Keratinocyte (primary cell): Measurements from ENCODE around the gene IL17C.

Source experiments
- EZH2 ChIP-seq: IDR thresholded peaks from one replicate; pipeline ENCODE4 v1.6.1; 2012; ENCODE audit warnings: inconsistent platforms, mild to moderate bottlenecking, low read length, moderate library complexity
- TF ChIP-seq, protein P1 (sequence below), 3 experiments: IDR thresholded peaks in 1 of 3; conservative IDR thresholded peaks in 1 of 3; optimal IDR thresholded peaks in 1 of 3; 2 replicates in 2 of 3; 3 replicates in 1 of 3; pipeline versions ENCODE3 to v1.5.1; 2011; ENCODE audit warnings: low read length in 3 of 3, mild to moderate bottlenecking in 3 of 3, moderate library complexity in 2 of 3, control low read depth in 1 of 3, inconsistent platforms in 1 of 3; ENCODE audit not compliant: insufficient read depth in 2 of 3; ENCODE audit errors: extremely low read depth in 1 of 3

DNA sequence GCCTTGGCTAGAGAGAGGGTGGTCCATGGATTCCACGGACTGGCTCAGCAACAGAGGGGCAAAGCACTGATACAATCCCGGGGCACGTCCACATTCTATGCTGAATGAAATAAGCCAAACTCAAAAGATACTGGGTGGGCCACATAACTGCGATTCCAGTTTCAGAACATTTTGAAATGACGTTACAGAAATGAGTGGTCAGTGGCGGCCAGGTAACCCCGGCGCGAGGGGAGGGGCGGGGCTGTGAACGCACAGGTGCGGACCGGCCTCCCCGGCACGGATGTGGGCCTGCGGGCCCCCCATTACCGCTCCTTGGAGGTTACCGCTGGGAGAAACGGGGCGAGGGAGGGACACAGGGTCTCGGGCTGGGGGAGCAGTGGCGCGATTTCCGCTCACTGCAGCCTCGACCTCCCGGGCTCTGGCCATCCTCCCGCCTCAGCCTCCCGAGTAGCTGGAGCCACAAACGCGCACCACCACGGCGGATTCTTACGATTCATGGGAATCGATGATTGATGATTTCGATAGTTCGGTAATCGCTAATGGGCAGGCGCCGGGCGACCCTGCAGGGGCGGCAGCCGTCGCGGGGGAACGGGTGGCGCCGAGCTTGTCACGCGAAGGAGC is 24.0 kb downstream of the IL17C start:
- TF ChIP-seq, protein P1, sequence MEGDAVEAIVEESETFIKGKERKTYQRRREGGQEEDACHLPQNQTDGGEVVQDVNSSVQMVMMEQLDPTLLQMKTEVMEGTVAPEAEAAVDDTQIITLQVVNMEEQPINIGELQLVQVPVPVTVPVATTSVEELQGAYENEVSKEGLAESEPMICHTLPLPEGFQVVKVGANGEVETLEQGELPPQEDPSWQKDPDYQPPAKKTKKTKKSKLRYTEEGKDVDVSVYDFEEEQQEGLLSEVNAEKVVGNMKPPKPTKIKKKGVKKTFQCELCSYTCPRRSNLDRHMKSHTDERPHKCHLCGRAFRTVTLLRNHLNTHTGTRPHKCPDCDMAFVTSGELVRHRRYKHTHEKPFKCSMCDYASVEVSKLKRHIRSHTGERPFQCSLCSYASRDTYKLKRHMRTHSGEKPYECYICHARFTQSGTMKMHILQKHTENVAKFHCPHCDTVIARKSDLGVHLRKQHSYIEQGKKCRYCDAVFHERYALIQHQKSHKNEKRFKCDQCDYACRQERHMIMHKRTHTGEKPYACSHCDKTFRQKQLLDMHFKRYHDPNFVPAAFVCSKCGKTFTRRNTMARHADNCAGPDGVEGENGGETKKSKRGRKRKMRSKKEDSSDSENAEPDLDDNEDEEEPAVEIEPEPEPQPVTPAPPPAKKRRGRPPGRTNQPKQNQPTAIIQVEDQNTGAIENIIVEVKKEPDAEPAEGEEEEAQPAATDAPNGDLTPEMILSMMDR (optimal IDR thresholded peaks at IDR 0.05 in 1 of 3, IDR thresholded peaks at IDR 0.05 in 1 of 3, conservative IDR thresholded peaks at IDR 0.05 in 1 of 3; ENCODE audit: extremely low read depth in 1 of 3, insufficient read depth in 2 of 3, low read length in 3 of 3): no peak
- TF ChIP-seq EZH2: no peak
